ACC112 (cell line): ENCODE data around the gene BNC2.

Experiments
- H2AFZ ChIP-seq: fragments of 200-600 bp; sonication (generic); one replicate; pipeline ENCODE4 v1.6.0; 2017; ENCODE audit warnings: antibody characterized with exemption, low read length; ENCODE audit not compliant: unreplicated experiment
- H3K27ac ChIP-seq: fragments of 200-600 bp; sonication (generic); 2 replicates; pipeline ENCODE4 v1.5.1; 2014; ENCODE audit warnings: low read depth, mild to moderate bottlenecking, antibody characterized with exemption, low read length, moderate library complexity
- H3K27me3 ChIP-seq: fragments of 200-600 bp; sonication (generic); 2 replicates; pipeline ENCODE4 v1.6.1; 2014; ENCODE audit warnings: mild to moderate bottlenecking, antibody characterized with exemption, low read length, moderate library complexity, mixed read lengths; ENCODE audit not compliant: insufficient read depth
- H3K36me3 ChIP-seq: fragments of 200-600 bp; sonication (generic); 2 replicates; pipeline ENCODE4 v1.6.1; 2016; ENCODE audit warnings: mild to moderate bottlenecking, antibody characterized with exemption, low read length, moderate library complexity, mixed read lengths; ENCODE audit not compliant: insufficient read depth
- H3K4me1 ChIP-seq: fragments of 200-600 bp; sonication (generic); one replicate; pipeline ENCODE4 v1.6.1; 2016; ENCODE audit warnings: low read length, mixed read lengths; ENCODE audit not compliant: insufficient read depth, unreplicated experiment, control insufficient read depth
- H3K4me3 ChIP-seq: fragments of 200-600 bp; sonication (generic); 2 replicates; pipeline ENCODE4 v1.5.1; 2014; ENCODE audit warnings: mild to moderate bottlenecking, low read depth, low read length
- H3K79me2 ChIP-seq: fragments of 200-600 bp; sonication (generic); one replicate; pipeline ENCODE4 v1.6.0; 2016; ENCODE audit warnings: low read length; ENCODE audit not compliant: control insufficient read depth, unreplicated experiment, insufficient read depth

BNC2 gene

GRCh38 chr9:16575986-16576245 lies 294.6 kb downstream of the BNC2 start:
- Histone ChIP-seq H3K79me2 (peaks cover 3% of the 10 kb centered on the region), H3K27ac (no peak overlapping the region), H3K27me3 (no peaks in the 10 kb centered on the region), H2AFZ (no peak overlapping the region), H3K36me3 (no peaks in the 10 kb centered on the region), H3K4me3 (no peak overlapping the region; the same call in 1 of the 2 replicates), H3K4me1 (peaks cover 30% of the 10 kb centered on the region)

- Histone ChIP-seq H3K36me3 (no peaks in the 10 kb centered on the region), H2AFZ (no peak overlapping the region), H3K79me2 (peaks cover 3% of the 10 kb centered on the region), H3K27me3 (no peaks in the 10 kb centered on the region), H3K4me3 (no peak overlapping the region; the same call in 1 of the 2 replicates), H3K27ac (no peak overlapping the region), H3K4me1 (peaks cover 30% of the 10 kb centered on the region)
Measured at GRCh38 chr9:16575142-16575985, 295.1 kb downstream of the BNC2 start.

GRCh38 chr9:16572005-16572734 lies 298.3 kb downstream of the BNC2 start:
- peaks cover 30% of the 10 kb centered on the region for H3K4me1 ChIP-seq

GRCh38 chr9:16571127-16571802 lies 299.2 kb downstream of the BNC2 start:
- Histone ChIP-seq H3K4me3 (peak overlapping the region; percentile 44), H3K4me1 (peaks cover 30% of the 10 kb centered on the region), H2AFZ (no peak overlapping the region), H3K79me2 (peaks cover 6% of the 10 kb centered on the region), H3K27me3 (no peaks in the 10 kb centered on the region), H3K36me3 (no peaks in the 10 kb centered on the region), H3K27ac (no peak overlapping the region)

More at GRCh38 chr9:16572005-16572734, 298.3 kb downstream of the BNC2 start:
- Histone ChIP-seq H3K27me3 (no peaks in the 10 kb centered on the region), H3K4me3 (no peak overlapping the region), H3K27ac (no peak overlapping the region), H3K36me3 (no peaks in the 10 kb centered on the region), H3K79me2 (peaks cover 6% of the 10 kb centered on the region), H2AFZ (no peak overlapping the region)

GRCh38 chr9:16563446-16563845 lies 307.0 kb downstream of the BNC2 start:
- no peak overlapping the region for H3K27ac ChIP-seq
- no peaks in the 10 kb centered on the region for H3K27me3 ChIP-seq
- peaks cover 1% of the 10 kb centered on the region for H3K79me2 ChIP-seq
- no peak overlapping the region for H2AFZ ChIP-seq
- no peaks in the 10 kb centered on the region; the same call in 1 of the 2 replicates for H3K36me3 ChIP-seq
- peaks cover 9% of the 10 kb centered on the region for H3K4me1 ChIP-seq
- no peak overlapping the region for H3K4me3 ChIP-seq

- Histone ChIP-seq H3K79me2 (no peaks in the 10 kb centered on the region), H3K27me3 (no peaks in the 10 kb centered on the region), H3K36me3 (no peaks in the 10 kb centered on the region; the same call in 1 of the 2 replicates), H3K27ac (no peak overlapping the region), H3K4me3 (no peak overlapping the region), H2AFZ (no peak overlapping the region), H3K4me1 (peaks cover 9% of the 10 kb centered on the region)
Measured at GRCh38 chr9:16561121-16561520, 309.3 kb downstream of the BNC2 start.

GRCh38 chr9:16559418-16560188 lies 310.9 kb downstream of the BNC2 start:
- Histone ChIP-seq H3K27me3 (no peaks in the 10 kb centered on the region), H3K4me1 (peaks cover 10% of the 10 kb centered on the region), H3K79me2 (peaks cover 5% of the 10 kb centered on the region), H3K36me3 (no peaks in the 10 kb centered on the region; the same call in 1 of the 2 replicates), H2AFZ (no peak overlapping the region), H3K27ac (no peak overlapping the region), H3K4me3 (no peak overlapping the region)

GRCh38 chr9:16555802-16556201 lies 314.7 kb downstream of the BNC2 start:
- Histone ChIP-seq H3K27me3 (no peaks in the 10 kb centered on the region), H3K4me1 (peaks cover 4% of the 10 kb centered on the region), H3K36me3 (0 out of 2 replicates have a peak, but pooled peaks cover 13% of the 10 kb centered on the region), H3K4me3 (no peak overlapping the region), H3K79me2 (peaks cover 5% of the 10 kb centered on the region), H3K27ac (no peak overlapping the region), H2AFZ (no peak overlapping the region)

GRCh38 chr9:16553869-16554540 lies 316.5 kb downstream of the BNC2 start:
- Histone ChIP-seq H3K27me3 (no peaks in the 10 kb centered on the region), H3K79me2 (peaks cover 5% of the 10 kb centered on the region), H3K4me3 (no peak overlapping the region), H3K27ac (no peak overlapping the region), H2AFZ (no peak overlapping the region), H3K4me1 (peaks cover 4% of the 10 kb centered on the region), H3K36me3 (peaks cover 14% of the 10 kb centered on the region; the same call in 1 of the 2 replicates)
